Measurements from ENCODE around the gene RIT2. TPM values are rescaled to one million over a fixed set of nuclear protein-coding genes. Genes with fewer than 3 reads are reported as not detected.

RIT2 gene
- total RNA-seq, 1 donor from 2014 or later, result not detected

DNA sequence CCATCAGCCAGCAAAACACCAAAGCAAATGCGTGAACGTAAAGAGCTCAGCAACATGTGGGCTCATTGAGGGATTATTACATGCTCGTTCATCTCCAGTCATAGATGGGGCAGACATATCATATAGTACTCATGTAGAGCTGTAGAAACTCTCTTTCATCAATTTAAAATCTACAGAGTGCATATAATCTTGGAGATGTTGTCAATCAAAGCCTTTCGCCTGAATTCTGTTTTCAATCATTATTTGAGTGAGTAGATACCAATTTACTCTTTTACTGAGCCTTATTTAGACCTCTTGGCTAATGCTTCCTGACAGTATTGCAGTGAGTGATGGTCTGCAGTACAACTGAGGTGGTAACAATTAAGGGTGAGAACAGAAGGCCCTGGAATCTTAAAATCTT, 7.0 kb downstream of the RIT2 start:
- Mint-ChIP-seq H3K4me1 (ENCODE audit: unreplicated experiment) (peaks cover 6% of the 10 kb centered on the region), H3K27me3 (ENCODE audit: unreplicated experiment) (peaks cover 1% of the 10 kb centered on the region), H3K27ac (ENCODE audit: unreplicated experiment) (no peak overlapping the region), H3K9me3 (ENCODE audit: unreplicated experiment) (no peaks in the 10 kb centered on the region), H3K4me3 (ENCODE audit: unreplicated experiment) (no peak overlapping the region), H3K36me3 (ENCODE audit: low read depth, unreplicated experiment) (no peaks in the 10 kb centered on the region)
- no peak for DNase-seq (ENCODE audit: low spot score)
- no peak for TF ChIP-seq CTCF (IDR thresholded peaks at IDR 0.05; ENCODE audit: unreplicated experiment)

DNA sequence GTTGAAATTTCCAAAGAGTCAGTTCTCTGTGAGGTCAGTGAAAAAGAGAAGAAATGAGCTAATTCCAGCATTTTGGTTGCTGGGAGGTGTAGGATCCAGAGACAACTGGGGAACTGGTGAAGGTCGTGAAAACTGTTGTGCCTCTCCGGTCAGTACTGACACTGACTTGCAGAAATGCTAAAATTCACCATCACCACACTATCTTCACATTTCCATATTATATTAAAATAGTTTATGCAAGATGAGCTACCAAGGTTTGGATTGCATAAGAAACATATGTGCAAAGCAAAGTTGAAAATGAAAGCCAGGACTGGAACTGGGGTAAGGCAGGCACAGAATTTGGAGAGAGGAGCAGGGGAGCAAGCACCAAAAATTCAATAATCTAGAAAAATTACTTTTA, 21.8 kb downstream of the RIT2 start:
- no peak for DNase-seq (ENCODE audit: low spot score)
- Mint-ChIP-seq H3K36me3 (ENCODE audit: low read depth, unreplicated experiment) (no peaks in the 10 kb centered on the region), H3K27ac (ENCODE audit: unreplicated experiment) (no peak overlapping the region), H3K4me1 (ENCODE audit: unreplicated experiment) (peaks cover 4% of the 10 kb centered on the region), H3K9me3 (ENCODE audit: unreplicated experiment) (no peaks in the 10 kb centered on the region), H3K4me3 (ENCODE audit: unreplicated experiment) (no peak overlapping the region), H3K27me3 (ENCODE audit: unreplicated experiment) (no peaks in the 10 kb centered on the region)
- TF ChIP-seq CTCF (IDR thresholded peaks at IDR 0.05; ENCODE audit: unreplicated experiment), result no peak

- TF ChIP-seq CTCF (IDR thresholded peaks at IDR 0.05; ENCODE audit: unreplicated experiment), result no peak
- no peaks in the 10 kb centered on the region for H3K27me3 Mint-ChIP-seq (ENCODE audit: unreplicated experiment)
- no peaks in the 10 kb centered on the region for H3K36me3 Mint-ChIP-seq (ENCODE audit: low read depth, unreplicated experiment)
- no peak for DNase-seq (ENCODE audit: low spot score)
- H3K9me3 Mint-ChIP-seq (ENCODE audit: unreplicated experiment), result no peaks in the 10 kb centered on the region
- no peak overlapping the region for H3K27ac Mint-ChIP-seq (ENCODE audit: unreplicated experiment)
- peaks cover 4% of the 10 kb centered on the region for H3K4me1 Mint-ChIP-seq (ENCODE audit: unreplicated experiment)
- H3K4me3 Mint-ChIP-seq (ENCODE audit: unreplicated experiment), result no peak overlapping the region
These were observed 22.9 kb downstream of the RIT2 start for GRCh38 chr18:43092539-43092938.

- no peak for TF ChIP-seq CTCF (IDR thresholded peaks at IDR 0.05; ENCODE audit: unreplicated experiment)
- Mint-ChIP-seq H3K4me1 (ENCODE audit: unreplicated experiment) (peaks cover 18% of the 10 kb centered on the region), H3K27me3 (ENCODE audit: unreplicated experiment) (no peaks in the 10 kb centered on the region), H3K9me3 (ENCODE audit: unreplicated experiment) (no peaks in the 10 kb centered on the region), H3K4me3 (ENCODE audit: unreplicated experiment) (no peak overlapping the region), H3K27ac (ENCODE audit: unreplicated experiment) (no peak overlapping the region), H3K36me3 (ENCODE audit: low read depth, unreplicated experiment) (no peaks in the 10 kb centered on the region)
- no peak for DNase-seq (ENCODE audit: low spot score)
These were observed 34.1 kb downstream of the RIT2 start for GRCh38 chr18:43081396-43081795.

DNA sequence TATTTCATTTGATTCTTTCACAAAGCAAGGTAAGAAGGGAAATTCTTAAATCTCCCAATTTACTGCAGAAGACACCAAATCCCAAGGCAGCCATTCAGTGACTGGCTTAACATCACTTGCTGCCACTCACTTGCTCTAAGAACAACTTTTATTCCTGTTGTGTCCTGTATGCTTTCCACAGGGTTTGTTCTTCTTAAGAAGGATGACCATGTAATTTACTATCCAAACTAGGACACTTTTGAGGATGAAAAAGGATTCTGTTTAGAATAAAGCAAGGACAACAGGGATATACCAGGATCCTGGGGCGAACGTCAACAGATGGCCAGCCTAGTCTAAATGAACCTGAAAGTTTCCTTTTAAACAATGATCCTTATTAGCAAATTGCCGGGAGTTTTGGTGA, 34.8 kb downstream of the RIT2 start:
- H3K9me3 Mint-ChIP-seq (ENCODE audit: unreplicated experiment), result no peaks in the 10 kb centered on the region

More for the DNA sequence above, 34.8 kb downstream of the RIT2 start:
- no peak for TF ChIP-seq CTCF (IDR thresholded peaks at IDR 0.05; ENCODE audit: unreplicated experiment)
- H3K36me3 Mint-ChIP-seq (ENCODE audit: low read depth, unreplicated experiment), result no peaks in the 10 kb centered on the region
- H3K4me3 Mint-ChIP-seq (ENCODE audit: unreplicated experiment), result no peak overlapping the region
- DNase-seq (ENCODE audit: low spot score), result no peak
- no peaks in the 10 kb centered on the region for H3K27me3 Mint-ChIP-seq (ENCODE audit: unreplicated experiment)
- peaks cover 18% of the 10 kb centered on the region for H3K4me1 Mint-ChIP-seq (ENCODE audit: unreplicated experiment)
- no peak overlapping the region for H3K27ac Mint-ChIP-seq (ENCODE audit: unreplicated experiment)
